Measurements from ENCODE around the gene CPAMD8. TPM values are rescaled to one million over a fixed set of nuclear protein-coding genes. Genes with fewer than 3 reads are reported as not detected.
A peak's percentile ranks its signal among the peaks of the same experiment; 100 is the strongest.

The CPAMD8 gene
- total RNA-seq, 1 donor from 2014 or later = 4.9 TPM

DNA sequence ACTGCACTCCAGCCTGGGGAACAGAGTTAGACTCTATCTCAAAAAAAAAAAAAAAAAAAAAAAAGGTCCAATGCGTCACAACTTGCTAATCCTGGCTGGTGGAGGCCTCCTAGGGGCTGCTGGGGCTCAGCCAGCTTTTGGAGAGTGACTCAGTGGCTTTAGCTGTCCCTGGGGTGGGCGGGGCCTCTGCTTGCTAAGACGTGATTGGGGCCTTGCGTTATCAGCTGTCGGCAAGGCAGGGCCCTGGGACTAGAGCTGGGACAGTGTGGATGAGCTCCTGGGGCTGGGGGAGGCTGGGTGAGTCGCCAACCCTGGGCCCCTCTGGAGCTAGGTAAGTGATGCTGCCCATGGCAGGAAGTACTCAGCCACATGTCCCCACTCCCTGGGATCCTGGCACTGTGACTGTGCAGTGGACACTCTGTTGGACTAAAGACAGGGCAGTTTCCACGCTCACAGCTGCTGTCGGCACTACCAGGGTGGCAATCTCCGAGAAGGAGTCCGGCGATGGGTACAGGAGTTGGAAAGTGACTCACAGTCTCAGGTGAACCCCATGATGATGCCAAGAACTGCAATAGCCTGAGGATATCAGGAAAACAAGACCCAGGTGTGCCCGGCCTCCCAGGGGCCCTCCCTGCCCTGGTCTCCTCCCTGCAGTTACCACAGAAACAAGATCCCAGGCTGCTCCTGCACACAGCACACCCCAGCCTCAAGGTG is 105.6 kb downstream of the CPAMD8 start:
- TF ChIP-seq, protein P1, sequence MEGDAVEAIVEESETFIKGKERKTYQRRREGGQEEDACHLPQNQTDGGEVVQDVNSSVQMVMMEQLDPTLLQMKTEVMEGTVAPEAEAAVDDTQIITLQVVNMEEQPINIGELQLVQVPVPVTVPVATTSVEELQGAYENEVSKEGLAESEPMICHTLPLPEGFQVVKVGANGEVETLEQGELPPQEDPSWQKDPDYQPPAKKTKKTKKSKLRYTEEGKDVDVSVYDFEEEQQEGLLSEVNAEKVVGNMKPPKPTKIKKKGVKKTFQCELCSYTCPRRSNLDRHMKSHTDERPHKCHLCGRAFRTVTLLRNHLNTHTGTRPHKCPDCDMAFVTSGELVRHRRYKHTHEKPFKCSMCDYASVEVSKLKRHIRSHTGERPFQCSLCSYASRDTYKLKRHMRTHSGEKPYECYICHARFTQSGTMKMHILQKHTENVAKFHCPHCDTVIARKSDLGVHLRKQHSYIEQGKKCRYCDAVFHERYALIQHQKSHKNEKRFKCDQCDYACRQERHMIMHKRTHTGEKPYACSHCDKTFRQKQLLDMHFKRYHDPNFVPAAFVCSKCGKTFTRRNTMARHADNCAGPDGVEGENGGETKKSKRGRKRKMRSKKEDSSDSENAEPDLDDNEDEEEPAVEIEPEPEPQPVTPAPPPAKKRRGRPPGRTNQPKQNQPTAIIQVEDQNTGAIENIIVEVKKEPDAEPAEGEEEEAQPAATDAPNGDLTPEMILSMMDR (IDR thresholded peaks at IDR 0.05) = no peak
- Mint-ChIP-seq H3K27me3 (ENCODE audit: low read depth) (peaks cover 5% of the 10 kb centered on the region), H3K4me1 (ENCODE audit: low read depth) (no peaks in the 10 kb centered on the region), H3K27ac (ENCODE audit: unreplicated experiment) (no peak overlapping the region), H3K9me3 (ENCODE audit: low read depth) (peaks cover 12% of the 10 kb centered on the region), H3K4me3 (ENCODE audit: unreplicated experiment) (no peak overlapping the region), H3K36me3 (ENCODE audit: low read depth) (peaks cover 2% of the 10 kb centered on the region)
- no peak for DNase-seq (ENCODE audit: low spot score)

DNA sequence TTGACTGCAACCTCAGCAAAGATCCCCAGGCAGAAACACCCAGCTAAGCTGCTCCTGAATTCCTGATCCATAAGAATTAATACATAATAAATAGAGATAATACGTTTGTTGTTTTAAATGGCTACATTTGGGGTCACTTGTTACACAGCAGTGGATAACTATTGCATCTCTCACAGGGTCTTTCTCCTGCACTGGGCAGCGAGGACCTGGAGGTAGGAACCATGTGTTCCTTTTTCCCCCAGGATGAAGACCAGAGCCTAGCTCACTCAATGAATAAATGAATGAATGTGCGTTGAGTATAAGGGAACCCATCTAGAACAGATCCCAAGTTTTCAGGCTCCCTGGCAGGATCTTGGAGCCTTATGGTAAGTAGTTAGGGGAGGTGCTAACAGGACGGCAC is 107.1 kb downstream of the CPAMD8 start:
- DNase-seq (ENCODE audit: low spot score) = no peak
- no peak overlapping the region for H3K27ac Mint-ChIP-seq (ENCODE audit: unreplicated experiment)
- TF ChIP-seq, protein P1 (IDR thresholded peaks at IDR 0.05) = no peak
- peaks cover 2% of the 10 kb centered on the region for H3K36me3 Mint-ChIP-seq (ENCODE audit: low read depth)
- H3K27me3 Mint-ChIP-seq (ENCODE audit: low read depth) = peaks cover 9% of the 10 kb centered on the region
- no peak overlapping the region for H3K4me3 Mint-ChIP-seq (ENCODE audit: unreplicated experiment)
- H3K4me1 Mint-ChIP-seq (ENCODE audit: low read depth) = no peaks in the 10 kb centered on the region
- peaks cover 6% of the 10 kb centered on the region for H3K9me3 Mint-ChIP-seq (ENCODE audit: low read depth)

DNA sequence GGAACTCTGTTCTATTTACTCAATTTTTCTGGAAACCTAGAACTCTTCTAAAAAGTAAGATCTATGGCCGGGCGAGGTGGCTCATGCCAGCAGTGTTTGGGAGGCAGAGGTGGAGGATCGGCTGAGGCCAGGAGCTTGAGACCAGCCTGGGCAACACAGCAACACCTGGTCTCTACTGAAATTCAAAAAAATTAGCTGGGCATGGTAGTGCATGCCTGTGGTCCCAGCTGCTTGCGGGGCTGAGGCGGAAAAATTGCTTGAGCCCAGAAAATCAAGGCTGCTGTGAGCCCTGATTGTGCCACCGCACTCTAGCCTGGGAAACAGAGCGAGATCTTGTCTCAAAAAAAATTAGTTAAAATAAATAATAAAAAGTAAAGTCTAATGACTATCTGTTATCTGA is 109.2 kb downstream of the CPAMD8 start:
- no peak overlapping the region for H3K27ac Mint-ChIP-seq (ENCODE audit: unreplicated experiment)
- H3K9me3 Mint-ChIP-seq (ENCODE audit: low read depth) = peaks cover 21% of the 10 kb centered on the region
- no peak for DNase-seq (ENCODE audit: low spot score)
- no peak overlapping the region for H3K4me3 Mint-ChIP-seq (ENCODE audit: unreplicated experiment)
- H3K27me3 Mint-ChIP-seq (ENCODE audit: low read depth) = peaks cover 9% of the 10 kb centered on the region
- TF ChIP-seq, protein P1 (IDR thresholded peaks at IDR 0.05) = no peak
- H3K36me3 Mint-ChIP-seq (ENCODE audit: low read depth) = peaks cover 7% of the 10 kb centered on the region
- no peaks in the 10 kb centered on the region for H3K4me1 Mint-ChIP-seq (ENCODE audit: low read depth)

GRCh38 chr19:16915734-16916133 is 110.9 kb downstream of the CPAMD8 start:
- peaks cover 10% of the 10 kb centered on the region for H3K36me3 Mint-ChIP-seq (ENCODE audit: low read depth)
- TF ChIP-seq, protein P1 (IDR thresholded peaks at IDR 0.05) = no peak
- H3K27ac Mint-ChIP-seq (ENCODE audit: unreplicated experiment) = no peak overlapping the region
- H3K4me1 Mint-ChIP-seq (ENCODE audit: low read depth) = no peaks in the 10 kb centered on the region
- H3K9me3 Mint-ChIP-seq (ENCODE audit: low read depth) = peaks cover 25% of the 10 kb centered on the region
- H3K27me3 Mint-ChIP-seq (ENCODE audit: low read depth) = peaks cover 9% of the 10 kb centered on the region
- H3K4me3 Mint-ChIP-seq (ENCODE audit: unreplicated experiment) = no peak overlapping the region
- no peak for DNase-seq (ENCODE audit: low spot score)

DNA sequence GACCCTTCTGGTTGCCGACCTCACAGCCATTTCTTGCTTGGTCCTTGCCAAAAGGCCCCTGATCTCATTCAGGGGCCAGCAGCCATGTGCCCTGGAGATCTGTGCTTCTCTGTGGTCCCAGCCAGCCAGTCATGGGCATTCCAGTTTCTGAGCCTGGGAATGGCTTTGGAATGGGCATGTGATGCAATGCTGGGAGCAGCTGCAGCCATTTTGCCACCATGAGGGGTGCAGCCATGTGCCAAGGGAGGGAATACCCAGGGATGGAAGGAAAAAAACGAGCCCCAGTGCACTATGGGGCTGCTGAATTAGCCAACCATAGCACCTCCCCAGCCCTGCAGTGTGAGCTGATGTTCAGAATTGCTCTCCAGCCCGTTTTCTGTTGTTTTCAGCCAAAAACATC is 111.5 kb downstream of the CPAMD8 start:
- Mint-ChIP-seq H3K9me3 (ENCODE audit: low read depth) (peaks cover 25% of the 10 kb centered on the region), H3K4me1 (ENCODE audit: low read depth) (no peaks in the 10 kb centered on the region), H3K4me3 (ENCODE audit: unreplicated experiment) (no peak overlapping the region), H3K36me3 (ENCODE audit: low read depth) (peaks cover 10% of the 10 kb centered on the region), H3K27ac (ENCODE audit: unreplicated experiment) (no peak overlapping the region), H3K27me3 (ENCODE audit: low read depth) (peaks cover 9% of the 10 kb centered on the region)
- peak; percentile 21 for DNase-seq (ENCODE audit: low spot score)
- TF ChIP-seq, protein P1 (IDR thresholded peaks at IDR 0.05) = no peak

All from chondrocyte (in vitro differentiated cells).